IPS DF 6.9 (cell line): Measurements from ENCODE around the gene PTPRN2.

ENCODE experiments used
- DNase-seq: peaks from one replicate; pipeline ENCODE4 v3.0.0-alpha.2; 2013; ENCODE audit warnings: low read depth, low spot score
- H3K27ac ChIP-seq: one replicate; pipeline ENCODE4 v1.5.1; 2013; ENCODE audit warnings: low read length, control low read depth
- H3K27me3 ChIP-seq: 2 replicates; pipeline ENCODE4 v1.6.1; 2013; ENCODE audit warnings: mild to moderate bottlenecking, low read length; ENCODE audit not compliant: control insufficient read depth, insufficient read depth
- H3K36me3 ChIP-seq: 2 replicates; pipeline ENCODE4 v1.6.1; 2013; ENCODE audit warnings: low read length; ENCODE audit not compliant: control insufficient read depth, insufficient read depth
- H3K4me1 ChIP-seq: 2 replicates; pipeline ENCODE4 v1.6.1; 2013; ENCODE audit warnings: low read length; ENCODE audit not compliant: control insufficient read depth, insufficient read depth
- H3K4me3 ChIP-seq: 2 replicates; pipeline ENCODE4 v1.5.1; 2013; ENCODE audit warnings: mild to moderate bottlenecking, low read length
- H3K9me3 ChIP-seq: 2 replicates; pipeline ENCODE4 v1.6.1; 2013; ENCODE audit warnings: low read length, inconsistent platforms; ENCODE audit not compliant: control insufficient read depth, insufficient read depth
- WGBS: extraction: QIAGEN DNeasy Blood & Tissue Kit; methylation state at CpG from one replicate; pipeline ENCODE4 v1.1.7; 2013; ENCODE audit warnings: mixed read lengths, missing lambda C conversion rate; ENCODE audit not compliant: insufficient read length, insufficient coverage; 5-methylcytosine and 5-hydroxymethylcytosine counted together

PTPRN2 gene

GRCh38 chr7:157622000-157622399, 965.6 kb downstream of the PTPRN2 start:
- no peak overlapping the region for H3K27ac ChIP-seq
- H3K27me3 ChIP-seq: no peaks in the 10 kb centered on the region
- DNase-seq: no peak
- H3K4me3 ChIP-seq: peak overlapping the region; percentile 21; the same call in 1 of the 2 replicates
- H3K9me3 ChIP-seq: peaks cover 31% of the 10 kb centered on the region
- H3K4me1 ChIP-seq: no peaks in the 10 kb centered on the region; the same call in 1 of the 2 replicates
- no peaks in the 10 kb centered on the region; the same call in 1 of the 2 replicates for H3K36me3 ChIP-seq
- WGBS: no CpG with 5 or more reads among the region's 11 CpGs

GRCh38 chr7:157621131-157621681, 966.4 kb downstream of the PTPRN2 start:
- no CpG with 5 or more reads among the region's 33 CpGs for WGBS
- H3K27ac ChIP-seq: no peak overlapping the region
- H3K4me3 ChIP-seq: no peak overlapping the region
- H3K27me3 ChIP-seq: no peaks in the 10 kb centered on the region
- peaks cover 30% of the 10 kb centered on the region for H3K9me3 ChIP-seq
- no peak for DNase-seq
- no peaks in the 10 kb centered on the region; the same call in 1 of the 2 replicates for H3K36me3 ChIP-seq
- no peaks in the 10 kb centered on the region; the same call in 1 of the 2 replicates for H3K4me1 ChIP-seq

GRCh38 chr7:157620616-157621015, 967.0 kb downstream of the PTPRN2 start:
- no peaks in the 10 kb centered on the region; the same call in 1 of the 2 replicates for H3K36me3 ChIP-seq
- H3K27me3 ChIP-seq: no peaks in the 10 kb centered on the region
- H3K27ac ChIP-seq: no peak overlapping the region
- H3K4me1 ChIP-seq: no peaks in the 10 kb centered on the region; the same call in 1 of the 2 replicates
- DNase-seq: no peak
- H3K4me3 ChIP-seq: no peak overlapping the region
- peaks cover 28% of the 10 kb centered on the region for H3K9me3 ChIP-seq
- WGBS: no CpG with 5 or more reads among the region's 11 CpGs

- no peak overlapping the region for H3K27ac ChIP-seq
- no peak overlapping the region for H3K4me3 ChIP-seq
- no peak for DNase-seq
- no peaks in the 10 kb centered on the region; the same call in 1 of the 2 replicates for H3K36me3 ChIP-seq
- H3K9me3 ChIP-seq: peaks cover 33% of the 10 kb centered on the region
- H3K4me1 ChIP-seq: no peaks in the 10 kb centered on the region; the same call in 1 of the 2 replicates
- H3K27me3 ChIP-seq: no peaks in the 10 kb centered on the region
- WGBS: no CpG with 5 or more reads among the region's 26 CpGs
Observed at GRCh38 chr7:157619753-157620525, 967.7 kb downstream of the PTPRN2 start.

GRCh38 chr7:157618823-157619606, 968.6 kb downstream of the PTPRN2 start:
- WGBS: no CpG with 5 or more reads among the region's 21 CpGs
- H3K9me3 ChIP-seq: peaks cover 37% of the 10 kb centered on the region
- no peak overlapping the region for H3K4me3 ChIP-seq
- no peaks in the 10 kb centered on the region; the same call in 1 of the 2 replicates for H3K36me3 ChIP-seq
- H3K27me3 ChIP-seq: no peaks in the 10 kb centered on the region
- no peak for DNase-seq
- no peak overlapping the region for H3K27ac ChIP-seq
- no peaks in the 10 kb centered on the region; the same call in 1 of the 2 replicates for H3K4me1 ChIP-seq

GRCh38 chr7:157618091-157618726, 969.4 kb downstream of the PTPRN2 start:
- Histone ChIP-seq H3K27me3 (no peaks in the 10 kb centered on the region), H3K4me3 (no peak overlapping the region), H3K27ac (no peak overlapping the region), H3K9me3 (peaks cover 36% of the 10 kb centered on the region), H3K36me3 (no peaks in the 10 kb centered on the region; the same call in 1 of the 2 replicates), H3K4me1 (no peaks in the 10 kb centered on the region; the same call in 1 of the 2 replicates)
- no CpG with 5 or more reads among the region's 26 CpGs for WGBS
- no peak for DNase-seq

- Histone ChIP-seq H3K27me3 (no peaks in the 10 kb centered on the region), H3K4me3 (no peak overlapping the region), H3K27ac (no peak overlapping the region), H3K9me3 (peaks cover 31% of the 10 kb centered on the region), H3K36me3 (no peaks in the 10 kb centered on the region; the same call in 1 of the 2 replicates), H3K4me1 (no peaks in the 10 kb centered on the region; the same call in 1 of the 2 replicates)
- no CpG with 5 or more reads among the region's 19 CpGs for WGBS
- DNase-seq: no peak
Observed at GRCh38 chr7:157617401-157617800, 970.2 kb downstream of the PTPRN2 start.

- no peak for DNase-seq
- H3K9me3 ChIP-seq: peaks cover 28% of the 10 kb centered on the region
- WGBS: no CpG with 5 or more reads among the region's 21 CpGs
Observed at GRCh38 chr7:157616931-157617330, 970.7 kb downstream of the PTPRN2 start.

GRCh38 chr7:157616426-157616825, 971.2 kb downstream of the PTPRN2 start:
- H3K4me1 ChIP-seq: no peaks in the 10 kb centered on the region; the same call in 1 of the 2 replicates
- DNase-seq: no peak
- no peak overlapping the region for H3K4me3 ChIP-seq
- H3K36me3 ChIP-seq: no peaks in the 10 kb centered on the region; the same call in 1 of the 2 replicates
- peaks cover 27% of the 10 kb centered on the region for H3K9me3 ChIP-seq
- H3K27me3 ChIP-seq: no peaks in the 10 kb centered on the region
- no CpG with 5 or more reads among the region's 4 CpGs for WGBS
- H3K27ac ChIP-seq: no peak overlapping the region

More at GRCh38 chr7:157616931-157617330, 970.7 kb downstream of the PTPRN2 start:
- Histone ChIP-seq H3K4me3 (no peak overlapping the region), H3K4me1 (no peaks in the 10 kb centered on the region; the same call in 1 of the 2 replicates), H3K27ac (no peak overlapping the region), H3K36me3 (no peaks in the 10 kb centered on the region; the same call in 1 of the 2 replicates), H3K27me3 (no peaks in the 10 kb centered on the region)
